Suprapubic skin (tissue), 4 donors: ENCODE results near the gene RTN4R. TPM values are rescaled to one million over a fixed set of nuclear protein-coding genes. Genes with fewer than 3 reads are reported as not detected.
"Not testable (repeated sequence)": the region's sequence is repeated elsewhere in the genome, so short reads cannot be mapped to it uniquely, and the experiment has no call there.

ENCODE experiments used
- DNase-seq, 2 donors: peaks; one replicate each; pipeline ENCODE4 v3.0.0-alpha.2; 2019; ENCODE audit warnings: low spot score in 2 of 2
- H3K27ac ChIP-seq: fragments of 200-600 bp; sonication (generic); one replicate; pipeline ENCODE4 v1.5.1; 2019
- H3K27me3 ChIP-seq: fragments of 200-600 bp; sonication (generic); one replicate; pipeline ENCODE4 v1.5.1; 2019
- H3K36me3 ChIP-seq: fragments of 200-600 bp; sonication (generic); one replicate; pipeline ENCODE4 v1.5.1; 2019
- H3K4me1 ChIP-seq: fragments of 200-600 bp; sonication (generic); one replicate; pipeline ENCODE4 v1.5.1; 2019
- H3K4me3 ChIP-seq: fragments of 200-600 bp; sonication (generic); one replicate; pipeline ENCODE4 v1.5.1; 2019; ENCODE audit warnings: mild to moderate bottlenecking
- H3K9me3 ChIP-seq: fragments of 200-600 bp; sonication (generic); one replicate; pipeline ENCODE4 v1.5.1; 2019
- EP300 ChIP-seq: sonication (generic); formaldehyde crosslinking; IDR thresholded peaks from one replicate; pipeline ENCODE4 v1.6.1; 2017; ENCODE audit warnings: antibody characterized with exemption
- POLR2A ChIP-seq, 2 donors: fragments of 450-650 bp; IDR thresholded peaks; one replicate each; pipeline ENCODE4 v1.6.1; 2017; ENCODE audit warnings: antibody characterized with exemption in 2 of 2, mild to moderate bottlenecking in 2 of 2, moderate library complexity in 2 of 2
- POLR2AphosphoS5 ChIP-seq, 3 donors: sonication (generic); formaldehyde crosslinking; IDR thresholded peaks; one replicate each; pipeline ENCODE4 v1.6.1; 2017; ENCODE audit warnings: antibody characterized with exemption in 3 of 3
- WGBS: methylation state at CpG from one replicate; pipeline ENCODE4 v1.1.5; 2018; 5-methylcytosine and 5-hydroxymethylcytosine counted together
- total RNA-seq, 4 donors: library from RNA; depleted of rRNA; stranded (reverse); fragments of >200 nt; gene quantifications; one replicate each; pipeline ENCODE4 v1.1.0, GENCODE V29; 2016
- TF ChIP-seq, protein P1 (sequence below), 2 donors: fragments of 200-600 bp in 1 of 2; fragments of 450-650 bp in 1 of 2; sonication (generic) in 1 of 2; IDR thresholded peaks; one replicate each; pipeline ENCODE4 v1.5.1; 2016 to 2019; ENCODE audit warnings: antibody characterized with exemption in 2 of 2, mild to moderate bottlenecking in 1 of 2, moderate library complexity in 1 of 2

The RTN4R gene
- total RNA-seq, 4 donors from 2014 or later = 5.0 to 12.2 (median 9.2) TPM

DNA sequence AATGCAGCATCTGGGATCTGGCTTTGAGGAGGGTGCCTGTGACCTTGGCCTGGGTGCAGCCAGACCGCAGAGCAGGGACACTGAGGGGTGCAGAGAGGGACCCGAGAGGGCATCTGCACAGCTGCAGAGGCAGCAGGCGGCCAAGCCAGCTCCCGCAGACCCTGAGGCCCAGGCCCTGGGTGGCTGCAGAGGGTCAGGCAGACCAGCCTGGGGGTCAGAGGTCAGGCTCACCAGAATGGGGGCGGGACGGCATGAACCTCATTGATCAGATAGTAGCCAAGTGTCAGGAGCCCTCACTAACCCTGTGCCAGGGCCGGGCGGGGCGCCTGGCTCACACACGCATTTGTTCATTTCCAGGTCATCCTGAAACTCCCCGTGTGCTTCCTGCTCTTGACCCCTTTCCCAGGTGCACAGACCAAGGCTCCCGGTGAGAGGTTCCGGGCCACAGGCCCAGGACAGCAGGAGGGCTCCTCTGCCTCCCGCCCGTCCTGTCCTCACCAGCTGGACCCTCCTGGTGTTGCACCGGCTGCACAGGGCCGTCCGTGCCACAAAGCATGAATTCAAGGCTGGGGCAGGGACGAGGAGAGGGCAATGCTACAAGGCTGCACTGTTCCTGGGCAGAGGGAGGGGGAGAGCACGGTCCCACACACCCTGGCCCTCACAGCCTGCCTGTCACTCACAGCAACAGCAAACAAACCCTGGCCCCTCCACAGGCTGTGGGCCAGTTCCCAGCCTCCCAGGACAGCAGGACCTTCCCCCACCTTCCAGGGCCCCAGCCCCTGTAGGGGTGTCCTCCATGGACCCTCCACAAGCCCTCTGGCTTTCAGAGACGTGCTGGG, 3.3 kb downstream of the RTN4R start:
- H3K27ac ChIP-seq = no peak overlapping the region
- no peaks in the 10 kb centered on the region for H3K9me3 ChIP-seq
- H3K36me3 ChIP-seq = no peaks in the 10 kb centered on the region
- H3K27me3 ChIP-seq = no peaks in the 10 kb centered on the region
- peaks cover 19% of the 10 kb centered on the region for H3K4me1 ChIP-seq
- H3K4me3 ChIP-seq = no peak overlapping the region
- WGBS = 71% methylated on average over 4 of the region's 21 CpGs
- no peak for DNase-seq
- TF ChIP-seq EP300 (no peak), POLR2A (IDR thresholded peaks at IDR 0.05) (no peak), POLR2AphosphoS5 (IDR thresholded peaks at IDR 0.05) (no peak)
- TF ChIP-seq, protein P1, sequence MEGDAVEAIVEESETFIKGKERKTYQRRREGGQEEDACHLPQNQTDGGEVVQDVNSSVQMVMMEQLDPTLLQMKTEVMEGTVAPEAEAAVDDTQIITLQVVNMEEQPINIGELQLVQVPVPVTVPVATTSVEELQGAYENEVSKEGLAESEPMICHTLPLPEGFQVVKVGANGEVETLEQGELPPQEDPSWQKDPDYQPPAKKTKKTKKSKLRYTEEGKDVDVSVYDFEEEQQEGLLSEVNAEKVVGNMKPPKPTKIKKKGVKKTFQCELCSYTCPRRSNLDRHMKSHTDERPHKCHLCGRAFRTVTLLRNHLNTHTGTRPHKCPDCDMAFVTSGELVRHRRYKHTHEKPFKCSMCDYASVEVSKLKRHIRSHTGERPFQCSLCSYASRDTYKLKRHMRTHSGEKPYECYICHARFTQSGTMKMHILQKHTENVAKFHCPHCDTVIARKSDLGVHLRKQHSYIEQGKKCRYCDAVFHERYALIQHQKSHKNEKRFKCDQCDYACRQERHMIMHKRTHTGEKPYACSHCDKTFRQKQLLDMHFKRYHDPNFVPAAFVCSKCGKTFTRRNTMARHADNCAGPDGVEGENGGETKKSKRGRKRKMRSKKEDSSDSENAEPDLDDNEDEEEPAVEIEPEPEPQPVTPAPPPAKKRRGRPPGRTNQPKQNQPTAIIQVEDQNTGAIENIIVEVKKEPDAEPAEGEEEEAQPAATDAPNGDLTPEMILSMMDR (IDR thresholded peaks at IDR 0.05) = no peak

DNA sequence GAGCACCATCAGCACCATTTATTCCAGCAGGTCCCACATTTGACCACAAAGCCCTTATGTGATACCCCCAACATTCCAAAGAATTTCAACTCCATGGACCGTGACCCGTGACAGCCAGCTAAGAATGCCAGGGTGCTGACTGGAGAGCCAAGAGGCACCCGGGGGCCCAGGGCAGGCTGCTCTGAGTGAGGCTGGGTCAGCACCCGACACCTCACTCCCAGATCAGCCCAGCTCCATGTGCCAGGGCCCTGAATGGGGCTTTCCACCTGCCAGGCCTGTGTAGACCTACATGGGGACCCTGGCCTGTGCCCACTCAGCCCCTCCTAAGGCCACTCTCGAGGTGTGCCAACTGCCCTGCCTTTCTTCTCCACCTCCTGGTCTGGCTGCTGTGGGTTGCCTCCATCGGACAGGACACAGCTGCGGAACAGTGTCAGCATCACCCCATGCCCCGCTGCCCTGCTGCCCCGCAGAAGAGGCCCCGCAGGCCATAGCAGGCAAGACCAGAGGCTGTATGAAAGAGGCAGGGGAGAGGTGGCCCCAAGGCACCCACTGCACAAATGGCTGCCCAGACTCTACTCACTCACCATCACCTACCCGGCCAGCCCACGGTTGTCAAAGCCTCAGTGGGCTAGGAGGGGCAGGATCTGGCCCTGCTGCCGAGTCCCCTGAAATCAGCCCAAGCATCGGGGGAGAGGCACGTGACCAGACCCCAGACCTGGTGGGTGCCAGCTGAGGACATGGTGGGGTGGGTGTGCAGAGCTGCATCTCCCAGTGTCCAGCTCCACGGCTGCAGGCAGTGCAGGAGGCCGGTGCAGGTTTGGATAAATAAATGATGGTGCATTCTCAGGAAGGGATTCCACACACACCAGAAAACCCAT, 4.5 kb downstream of the RTN4R start:
- not testable (repeated sequence) for H3K27me3 ChIP-seq, DNase-seq, H3K27ac ChIP-seq, H3K4me3 ChIP-seq, H3K36me3 ChIP-seq, H3K9me3 ChIP-seq
- WGBS = 92% methylated on average over 12 of the region's 17 CpGs
- peaks cover 18% of the 10 kb centered on the region for H3K4me1 ChIP-seq

DNA sequence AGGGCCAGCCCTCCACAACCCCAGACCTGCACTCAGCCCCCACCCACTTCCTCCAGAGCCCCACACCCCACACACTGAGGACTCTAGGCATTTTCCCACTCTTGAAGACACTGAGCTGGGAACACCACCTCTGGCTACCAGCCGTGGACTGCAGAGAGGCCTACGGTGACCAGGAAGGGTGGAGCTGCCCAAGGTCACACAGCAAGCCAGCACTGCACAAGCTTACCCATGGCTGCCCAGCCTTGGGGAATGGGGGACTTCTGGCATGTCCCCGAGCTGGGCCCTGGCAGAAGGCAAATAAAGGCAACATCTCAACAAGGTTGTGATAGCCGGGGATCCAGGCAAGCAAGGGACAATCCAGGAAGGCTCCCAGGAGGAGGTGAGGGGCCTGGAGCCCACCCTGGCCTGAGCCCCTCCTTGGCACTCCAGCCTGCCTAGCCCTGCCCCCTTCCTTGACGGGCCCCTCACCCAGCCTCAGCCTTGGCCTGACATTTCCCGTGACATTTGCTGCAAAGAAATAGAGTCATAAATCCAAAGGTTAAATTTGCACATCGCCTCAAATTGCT, 5.5 kb downstream of the RTN4R start:
- WGBS = 75% methylated on average over 3 of the region's 7 CpGs
- TF ChIP-seq EP300 (no peak), POLR2AphosphoS5 (IDR thresholded peaks at IDR 0.05) (no peak), POLR2A (IDR thresholded peaks at IDR 0.05) (no peak)
- TF ChIP-seq, protein P1 (IDR thresholded peaks at IDR 0.05) = no peak

DNA sequence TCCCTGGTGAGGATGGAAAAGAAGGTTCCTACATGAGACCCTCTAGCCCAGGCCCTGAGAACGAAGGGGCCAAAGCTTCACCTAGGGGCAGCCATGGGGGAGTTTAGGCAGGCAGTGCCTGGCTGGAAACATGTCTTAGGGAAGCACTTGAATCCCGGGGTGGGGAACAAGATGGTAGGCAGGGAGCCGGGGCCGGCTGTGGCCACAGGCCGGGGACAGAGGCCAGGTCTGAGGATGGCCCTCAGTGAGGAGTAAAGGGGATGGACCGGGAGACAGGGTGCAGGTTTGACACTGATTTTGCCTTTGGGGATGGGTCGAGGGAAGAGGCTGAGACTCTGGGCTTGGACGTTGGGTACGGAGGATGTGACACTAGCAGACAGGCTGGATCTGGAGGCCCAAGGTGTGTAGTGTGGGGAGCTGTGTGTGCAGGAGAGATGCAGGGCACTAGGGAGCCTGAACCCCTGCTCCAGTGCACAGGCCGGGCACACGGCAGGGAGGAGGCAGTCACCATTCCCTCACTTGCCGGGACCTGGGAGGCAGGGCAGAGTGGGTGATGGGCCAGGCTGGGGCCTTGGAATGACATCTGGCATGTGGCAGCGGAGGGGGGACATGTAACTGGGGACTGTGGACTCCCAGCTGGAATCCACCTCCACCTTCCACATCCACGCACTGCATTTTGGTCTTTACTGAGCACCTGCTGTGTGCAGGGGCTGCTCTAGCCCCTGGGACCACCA, 6.1 kb downstream of the RTN4R start:
- DNase-seq = no peak
- Histone ChIP-seq H3K4me1 (peaks cover 5% of the 10 kb centered on the region), H3K9me3 (no peaks in the 10 kb centered on the region), H3K27me3 (no peaks in the 10 kb centered on the region), H3K4me3 (no peak overlapping the region), H3K36me3 (no peaks in the 10 kb centered on the region), H3K27ac (no peak overlapping the region)
- TF ChIP-seq POLR2A (IDR thresholded peaks at IDR 0.05) = no peak
- TF ChIP-seq POLR2AphosphoS5 (IDR thresholded peaks at IDR 0.05) = no peak
- no peak for TF ChIP-seq EP300
- TF ChIP-seq, protein P1 (IDR thresholded peaks at IDR 0.05) = no peak
- 83% methylated on average over 13 of the region's 14 CpGs for WGBS

More for the DNA sequence above, 5.5 kb downstream of the RTN4R start:
- no peak for DNase-seq
- H3K36me3 ChIP-seq = no peaks in the 10 kb centered on the region
- no peaks in the 10 kb centered on the region for H3K9me3 ChIP-seq
- no peaks in the 10 kb centered on the region for H3K27me3 ChIP-seq
- H3K27ac ChIP-seq = no peak overlapping the region
- H3K4me3 ChIP-seq = no peak overlapping the region
- peaks cover 11% of the 10 kb centered on the region for H3K4me1 ChIP-seq

DNA sequence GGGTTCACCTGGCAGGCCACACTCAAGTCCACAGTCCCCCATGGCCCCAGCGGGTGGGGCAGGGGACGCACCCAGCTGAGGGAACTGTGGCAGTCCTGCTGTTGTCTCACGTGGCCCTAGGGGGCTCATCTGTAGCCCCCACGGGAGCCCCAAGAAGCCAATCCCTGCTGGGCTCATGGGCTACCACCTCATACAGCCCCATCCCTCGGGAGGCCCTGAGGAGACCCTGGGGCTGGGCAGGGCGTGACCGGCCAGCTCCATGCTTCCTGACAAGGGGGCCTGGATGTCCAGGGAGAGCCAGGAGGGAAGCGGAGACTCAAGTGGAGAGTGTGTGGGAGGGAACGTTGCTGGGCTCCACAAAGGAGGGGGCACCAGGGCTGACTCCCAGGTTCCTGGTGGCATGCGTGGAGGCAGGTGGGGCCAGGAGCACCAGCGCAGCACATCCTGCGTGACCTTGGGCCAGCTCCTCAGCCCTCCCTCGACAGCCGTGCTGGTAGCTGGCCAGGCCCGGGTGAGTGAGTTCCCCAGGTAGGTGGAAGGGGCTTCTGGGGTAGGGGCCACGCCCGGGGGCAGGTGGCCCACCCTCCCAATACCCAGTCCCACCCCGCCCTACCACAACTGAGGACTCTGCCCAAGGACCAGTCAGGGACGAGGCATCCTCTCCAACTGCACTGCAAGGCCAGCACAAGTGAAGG, 7.9 kb downstream of the RTN4R start:
- Histone ChIP-seq H3K36me3 (no peaks in the 10 kb centered on the region), H3K27me3 (no peaks in the 10 kb centered on the region), H3K4me1 (no peaks in the 10 kb centered on the region), H3K9me3 (no peaks in the 10 kb centered on the region), H3K4me3 (no peak overlapping the region), H3K27ac (no peak overlapping the region)
- WGBS = 83% methylated on average over 10 of the region's 19 CpGs
- no peak for TF ChIP-seq POLR2A (IDR thresholded peaks at IDR 0.05)
- no peak for TF ChIP-seq POLR2AphosphoS5 (IDR thresholded peaks at IDR 0.05)
- TF ChIP-seq, protein P1 (IDR thresholded peaks at IDR 0.05) = no peak
- TF ChIP-seq EP300 = no peak
- DNase-seq = no peak
